Neural progenitor cell (in vitro differentiated cells): Measurements from ENCODE around the gene CALCR. TPM values are rescaled to one million over a fixed set of nuclear protein-coding genes. Genes with fewer than 3 reads are reported as not detected.

Source experiments
- DNase-seq: peaks from one replicate; pipeline ENCODE4 v3.0.0-alpha.2; 2016; ENCODE audit warnings: low spot score
- H2AFZ ChIP-seq: fragments of 200-600 bp; sonication (generic); replicated peaks from 2 replicates; pipeline ENCODE4 v1.6.1; 2016; ENCODE audit warnings: antibody characterized with exemption
- H3F3A ChIP-seq: fragments of 200-600 bp; sonication (generic); 2 replicates; pipeline ENCODE4 v1.6.1; 2016; ENCODE audit warnings: antibody characterized with exemption, low read depth
- H3K27ac ChIP-seq: fragments of 200-600 bp; sonication (generic); 2 replicates; pipeline ENCODE4 v1.5.1; 2016; ENCODE audit warnings: mild to moderate bottlenecking
- H3K27me3 ChIP-seq: fragments of 200-600 bp; sonication (generic); 2 replicates; pipeline ENCODE4 v1.6.1; 2016; ENCODE audit warnings: mild to moderate bottlenecking, moderate library complexity
- H3K36me3 ChIP-seq: fragments of 200-600 bp; sonication (generic); 2 replicates; pipeline ENCODE4 v1.5.1; 2016
- H3K4me1 ChIP-seq: fragments of 200-600 bp; sonication (generic); 2 replicates; pipeline ENCODE4 v1.6.1; 2016; ENCODE audit warnings: mixed run types
- H3K4me2 ChIP-seq: fragments of 200-600 bp; sonication (generic); 2 replicates; pipeline ENCODE4 v1.6.1; 2016
- H3K4me3 ChIP-seq: fragments of 200-600 bp; sonication (generic); 2 replicates; pipeline ENCODE4 v1.5.1; 2016
- H3K79me2 ChIP-seq: fragments of 200-600 bp; sonication (generic); 2 replicates; pipeline ENCODE4 v1.6.1; 2016; ENCODE audit warnings: low read depth
- H3K9ac ChIP-seq: fragments of 200-600 bp; sonication (generic); 2 replicates; pipeline ENCODE4 v1.6.1; 2016
- H3K9me3 ChIP-seq: fragments of 200-600 bp; sonication (generic); 2 replicates; pipeline ENCODE4 v1.5.1; 2016; ENCODE audit warnings: low read depth
- H4K20me1 ChIP-seq: fragments of 200-600 bp; sonication (generic); 2 replicates; pipeline ENCODE4 v1.6.1; 2016; ENCODE audit warnings: low read depth
- H3K27ac Mint-ChIP-seq: 3 replicates; pipeline ENCODE4 v1.8.0; 2021; ENCODE audit warnings: mixed read lengths
- H3K27me3 Mint-ChIP-seq: 2 replicates; pipeline ENCODE4 v1.8.0; 2022; ENCODE audit warnings: low read depth, mild to moderate bottlenecking, inconsistent platforms, moderate library complexity, mixed read lengths; ENCODE audit not compliant: insufficient read depth
- H3K36me3 Mint-ChIP-seq: 3 replicates; pipeline ENCODE4 v1.8.0; 2021; ENCODE audit warnings: mixed read lengths
- H3K4me1 Mint-ChIP-seq: 3 replicates; pipeline ENCODE4 v1.8.0; 2021; ENCODE audit warnings: mixed read lengths
- H3K4me3 Mint-ChIP-seq: 3 replicates; pipeline ENCODE4 v1.8.0; 2021; ENCODE audit warnings: mild to moderate bottlenecking, moderate library complexity, mixed read lengths
- H3K9me3 Mint-ChIP-seq: 3 replicates; pipeline ENCODE4 v1.8.0; 2020; ENCODE audit warnings: mixed read lengths
- EZH2 ChIP-seq: fragments of 200-600 bp; sonication (generic); IDR thresholded peaks from 2 replicates; pipeline ENCODE4 v1.6.1; 2017; ENCODE audit warnings: antibody characterized with exemption, mild to moderate bottlenecking, moderate library complexity
- EZH2phosphoT487 ChIP-seq: fragments of 200-600 bp; sonication (generic); IDR thresholded peaks from 2 replicates; pipeline ENCODE4 v1.6.1; 2017; ENCODE audit warnings: antibody characterized with exemption
- total RNA-seq: library from RNA; depleted of rRNA; stranded (reverse); fragments of >200 nt; gene quantifications from 2 replicates; pipeline ENCODE4 v1.2.3, GENCODE V29; 2015; ENCODE audit warnings: low replicate concordance
- TF ChIP-seq, protein P1 (sequence below): fragments of 200-600 bp; sonication (generic); IDR thresholded peaks from 2 replicates; pipeline ENCODE4 v1.5.1; 2017; ENCODE audit warnings: antibody characterized with exemption, mild to moderate bottlenecking

CALCR gene
- 0.22 TPM in 1 of 2 replicates, not detected in the other for total RNA-seq

DNA sequence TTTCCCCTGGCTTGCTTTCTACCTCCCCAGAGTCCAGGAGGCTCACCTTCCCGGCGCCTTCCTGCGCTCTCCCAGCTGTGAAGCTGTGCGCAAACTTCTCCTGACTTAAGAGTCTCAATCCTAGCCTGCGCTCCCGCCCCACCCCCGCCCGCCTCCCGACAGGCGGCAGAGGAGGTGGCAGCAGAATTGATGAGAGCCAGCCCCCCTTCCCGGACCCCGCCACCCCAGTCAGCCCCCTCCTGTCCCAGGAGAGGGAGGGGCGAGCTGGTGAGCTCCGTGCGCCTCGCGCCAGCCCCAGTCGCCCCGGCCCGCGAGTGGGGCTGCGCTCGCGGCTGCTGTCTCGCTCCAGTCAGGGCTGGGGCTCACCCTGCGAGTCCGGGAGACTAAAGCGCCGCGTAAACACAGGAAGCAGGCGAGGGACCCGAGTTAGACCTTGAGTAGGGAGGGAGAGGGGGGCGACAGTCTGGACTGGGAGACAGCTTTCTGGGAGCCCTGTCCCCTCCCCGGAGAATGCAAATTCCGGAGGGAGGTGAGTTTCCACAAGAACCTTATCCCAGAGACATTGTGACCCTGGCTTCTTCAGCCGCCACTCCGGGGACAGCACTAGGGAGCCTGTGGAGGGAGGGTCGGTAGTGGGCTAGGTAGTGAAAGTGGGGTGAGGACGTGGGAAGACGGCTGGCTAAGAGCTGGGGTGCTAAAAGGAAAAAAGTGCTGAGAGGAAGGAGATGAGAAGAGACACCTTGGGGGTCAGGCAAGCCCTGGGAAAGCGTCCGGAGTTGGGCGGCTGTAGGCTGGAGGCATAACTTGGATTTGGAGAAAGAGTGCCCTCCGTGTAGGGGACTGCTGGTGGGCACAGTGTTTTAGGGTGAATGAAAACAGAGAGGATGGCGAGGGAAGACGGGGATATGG is at the start of gene CALCR:
TSS of gene CALCR (minus strand) at position 79 of the 909 bp plus-strand sequence. CDS start 87,743 bp downstream, outside the sequence.
- Histone ChIP-seq H3K36me3 (no peaks in the 10 kb centered on the region), H3K4me1 (no peaks in the 10 kb centered on the region), H3K9me3 (no peaks in the 10 kb centered on the region), H3F3A (no peaks in the 10 kb centered on the region), H3K79me2 (no peaks in the 10 kb centered on the region), H3K9ac (no peak within 1 kb of the TSS), H3K27ac (no peak within 1 kb of the TSS), H3K27me3 (peaks cover 94% of the 10 kb centered on the region), H3K4me3 (peak within 1 kb of the TSS; percentile 56), H4K20me1 (no peaks in the 10 kb centered on the region), H3K4me2 (peak within 1 kb of the TSS; percentile 81), H2AFZ (peak within 1 kb of the TSS; percentile 88)
- Mint-ChIP-seq H3K4me3 (peak within 1 kb of the TSS; percentile 93), H3K27ac (no peak within 1 kb of the TSS), H3K36me3 (no peaks in the 10 kb centered on the region), H3K27me3 (peaks cover 36% of the 10 kb centered on the region), H3K4me1 (peaks cover 14% of the 10 kb centered on the region), H3K9me3 (no peaks in the 10 kb centered on the region)
- peak; percentile 86 for TF ChIP-seq EZH2
- TF ChIP-seq EZH2phosphoT487: peak; percentile 85
- TF ChIP-seq, protein P1, sequence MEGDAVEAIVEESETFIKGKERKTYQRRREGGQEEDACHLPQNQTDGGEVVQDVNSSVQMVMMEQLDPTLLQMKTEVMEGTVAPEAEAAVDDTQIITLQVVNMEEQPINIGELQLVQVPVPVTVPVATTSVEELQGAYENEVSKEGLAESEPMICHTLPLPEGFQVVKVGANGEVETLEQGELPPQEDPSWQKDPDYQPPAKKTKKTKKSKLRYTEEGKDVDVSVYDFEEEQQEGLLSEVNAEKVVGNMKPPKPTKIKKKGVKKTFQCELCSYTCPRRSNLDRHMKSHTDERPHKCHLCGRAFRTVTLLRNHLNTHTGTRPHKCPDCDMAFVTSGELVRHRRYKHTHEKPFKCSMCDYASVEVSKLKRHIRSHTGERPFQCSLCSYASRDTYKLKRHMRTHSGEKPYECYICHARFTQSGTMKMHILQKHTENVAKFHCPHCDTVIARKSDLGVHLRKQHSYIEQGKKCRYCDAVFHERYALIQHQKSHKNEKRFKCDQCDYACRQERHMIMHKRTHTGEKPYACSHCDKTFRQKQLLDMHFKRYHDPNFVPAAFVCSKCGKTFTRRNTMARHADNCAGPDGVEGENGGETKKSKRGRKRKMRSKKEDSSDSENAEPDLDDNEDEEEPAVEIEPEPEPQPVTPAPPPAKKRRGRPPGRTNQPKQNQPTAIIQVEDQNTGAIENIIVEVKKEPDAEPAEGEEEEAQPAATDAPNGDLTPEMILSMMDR: no peak
- peak; percentile 71 for DNase-seq

DNA sequence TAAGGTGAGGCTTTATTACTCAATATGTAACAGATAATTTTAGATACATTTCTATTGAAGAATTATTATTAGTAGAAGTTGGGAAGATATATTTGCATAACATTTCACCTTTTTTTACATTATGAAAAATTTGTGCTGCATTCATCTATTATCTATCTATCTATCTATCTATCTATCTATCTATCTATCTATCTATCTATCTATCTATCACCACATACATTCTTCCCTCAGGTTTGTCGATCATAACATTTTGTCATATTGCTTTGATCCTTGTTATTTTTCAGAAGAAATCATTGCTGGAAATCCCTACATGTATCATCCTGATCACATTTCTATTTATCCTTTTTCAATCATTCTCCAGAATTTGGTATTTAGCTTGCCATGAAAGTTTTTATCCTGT is 49.3 kb upstream of the CALCR start:
- no peak overlapping the region for H3K4me3 Mint-ChIP-seq
- H3K9me3 Mint-ChIP-seq: peaks cover 3% of the 10 kb centered on the region
- H2AFZ ChIP-seq: no peak overlapping the region
- no peaks in the 10 kb centered on the region for H3K27me3 ChIP-seq
- no peak for TF ChIP-seq EZH2
- TF ChIP-seq EZH2phosphoT487: no peak
- TF ChIP-seq, protein P1: no peak
- peaks cover 4% of the 10 kb centered on the region for H3K4me1 Mint-ChIP-seq
- H3K4me3 ChIP-seq: no peak overlapping the region
- H3F3A ChIP-seq: no peaks in the 10 kb centered on the region
- no peaks in the 10 kb centered on the region for H3K36me3 ChIP-seq
- no peaks in the 10 kb centered on the region for H3K9me3 ChIP-seq
- no peak overlapping the region for H3K27ac ChIP-seq
- H4K20me1 ChIP-seq: no peaks in the 10 kb centered on the region
- no peak overlapping the region for H3K4me2 ChIP-seq
- no peaks in the 10 kb centered on the region for H3K79me2 ChIP-seq
- DNase-seq: no peak
- H3K36me3 Mint-ChIP-seq: no peaks in the 10 kb centered on the region
- H3K27ac Mint-ChIP-seq: no peak overlapping the region
- no peaks in the 10 kb centered on the region for H3K27me3 Mint-ChIP-seq
- H3K4me1 ChIP-seq: no peaks in the 10 kb centered on the region
- no peak overlapping the region for H3K9ac ChIP-seq

DNA sequence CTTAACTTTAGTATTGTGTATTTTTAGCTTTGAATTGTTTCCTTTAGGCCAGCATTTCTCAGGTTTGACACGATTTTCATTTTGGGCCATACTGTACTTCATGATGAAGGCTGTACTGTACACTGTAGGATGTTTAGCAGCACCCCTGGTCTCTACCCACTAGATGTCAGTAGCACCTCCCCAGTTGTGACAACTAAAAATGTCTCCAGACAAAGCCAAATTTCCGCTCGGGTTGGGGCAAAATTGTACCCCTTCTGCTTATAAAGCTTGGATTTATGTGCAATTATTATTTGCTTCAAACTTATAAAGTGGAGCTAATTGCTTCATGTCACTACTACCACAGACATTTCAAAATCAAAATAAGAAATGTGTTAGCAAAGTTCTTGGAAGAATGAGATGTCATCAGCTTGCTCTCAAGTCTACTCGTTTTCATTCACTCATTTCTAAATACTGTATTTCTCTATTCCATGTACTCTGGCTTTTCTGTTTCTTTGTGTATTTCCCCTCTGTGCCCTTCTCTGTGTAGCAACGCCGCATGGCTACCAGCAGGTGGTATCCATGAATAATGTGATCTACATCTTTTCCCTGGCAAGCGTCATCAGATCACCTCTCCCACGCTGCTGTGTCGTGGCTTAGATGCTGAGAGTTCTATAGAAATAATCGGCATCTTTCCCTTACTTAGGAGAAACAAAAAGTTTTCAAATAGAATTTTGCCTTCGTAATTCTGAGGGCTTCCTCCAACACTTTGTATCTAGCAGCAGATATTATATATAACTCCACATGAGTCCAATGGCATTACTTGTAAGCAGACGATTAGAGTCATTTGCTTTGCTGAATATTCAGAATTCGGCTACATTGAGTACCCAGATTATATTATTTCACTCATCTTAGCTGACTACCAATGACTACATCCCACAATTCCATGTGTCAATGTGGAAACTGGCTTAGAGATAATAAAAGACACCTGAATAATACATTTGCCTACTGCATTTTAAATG is 47.8 kb upstream of the CALCR start:
- H3K4me1 Mint-ChIP-seq: peaks cover 4% of the 10 kb centered on the region
- H3K36me3 Mint-ChIP-seq: no peaks in the 10 kb centered on the region
- H3K27ac Mint-ChIP-seq: no peak overlapping the region

More for the DNA sequence above, 47.8 kb upstream of the CALCR start:
- Histone ChIP-seq H3K36me3 (no peaks in the 10 kb centered on the region), H4K20me1 (no peaks in the 10 kb centered on the region), H2AFZ (peak overlapping the region; percentile 83), H3K27me3 (no peaks in the 10 kb centered on the region), H3F3A (no peaks in the 10 kb centered on the region), H3K27ac (no peak overlapping the region), H3K79me2 (no peaks in the 10 kb centered on the region), H3K4me3 (peak overlapping the region; percentile 18), H3K9ac (no peak overlapping the region), H3K4me2 (peak overlapping the region; percentile 60), H3K9me3 (no peaks in the 10 kb centered on the region), H3K4me1 (no peaks in the 10 kb centered on the region)
- peak; percentile 57 for DNase-seq
- Mint-ChIP-seq H3K4me3 (no peak overlapping the region), H3K9me3 (peaks cover 3% of the 10 kb centered on the region), H3K27me3 (no peaks in the 10 kb centered on the region)
- no peak for TF ChIP-seq EZH2
- TF ChIP-seq, protein P1: peak; percentile 57
- no peak for TF ChIP-seq EZH2phosphoT487
